ENCODE results near the gene TMEM41B. TPM values are rescaled to one million over a fixed set of nuclear protein-coding genes. Genes with fewer than 3 reads are reported as not detected.

The TMEM41B gene
- total and polyA plus RNA-seq, 2 of the 4 experiments (the other 2 are of a cell fraction), result 20.8 to 21.5 TPM

- Histone ChIP-seq H2BK120ac (ENCODE audit: low read depth, low read length) (no peak overlapping the region), H3K4me1 (ENCODE audit: control insufficient read depth, insufficient read depth, low read length) (no peaks in the 10 kb centered on the region), H2BK20ac (ENCODE audit: low read depth, low read length) (no peak overlapping the region), H4K91ac (ENCODE audit: insufficient read depth, low read depth, low read length) (no peak overlapping the region), H3K18ac (ENCODE audit: low read depth, low read length) (no peak overlapping the region), H3K36me3 (ENCODE audit: control insufficient read depth, insufficient read depth, low read length) (peaks cover 19% of the 10 kb centered on the region), H3K27ac (ENCODE audit: insufficient read depth, low read length) (no peak overlapping the region), H3K9ac (ENCODE audit: low read depth, low read length) (no peak overlapping the region), H3K4me3 (ENCODE audit: insufficient read depth, low read depth, low read length) (no peak overlapping the region), H2AK9ac (replicated peaks; ENCODE audit: low read depth, low read length, poor library complexity) (no peak overlapping the region), H3K79me1 (ENCODE audit: low read depth in 1 of 2, low read length in 2 of 2) (peaks cover 3 to 5% of the 10 kb centered on the region in 2 experiments; a peak in 2 of 4 replicates), H3K9me1 (ENCODE audit: insufficient read depth, low read length) (no peaks in the 10 kb centered on the region), H3K14ac (replicated peaks; ENCODE audit: low read depth, low read length) (no peak overlapping the region), H3K9me3 (ENCODE audit: control insufficient read depth, insufficient read depth, low read length) (no peaks in the 10 kb centered on the region), H2BK5ac (ENCODE audit: low read depth, low read length, poor library complexity, severe bottlenecking) (no peak overlapping the region), H2AFZ (replicated peaks; ENCODE audit: low read length, poor library complexity) (no peak overlapping the region), H2AK5ac (ENCODE audit: low read depth, low read length) (no peak overlapping the region), H3K23ac (ENCODE audit: low read depth, low read length) (no peak overlapping the region), H4K5ac (ENCODE audit: low read depth, low read length) (no peak overlapping the region), H3K4me2 (ENCODE audit: low read depth, low read length) (no peak overlapping the region), H4K20me1 (ENCODE audit: insufficient read depth, low read length) (no peaks in the 10 kb centered on the region), H3K27me3 (ENCODE audit: control insufficient read depth, insufficient read depth, low read length) (no peaks in the 10 kb centered on the region), H4K8ac (ENCODE audit: low read depth in 2 of 2, low read length in 2 of 2) (no peak overlapping the region), H2BK15ac (ENCODE audit: low read depth, low read length) (no peak overlapping the region), H3K4ac (ENCODE audit: low read depth, low read length) (no peak overlapping the region), H3K56ac (ENCODE audit: extremely low read depth, insufficient read depth, low read length) (no peak overlapping the region)
- BruUV-seq (replicated peaks), result no TSS peak
- no peak for DNase-seq
- intact Hi-C loops (cut with micrococcal nuclease) (no loop called here), dilution Hi-C loops (cut with HindIII; ENCODE audit: low sequenced_read_pairs, unreplicated experiment) (no loop called here), in situ Hi-C loops (cut with MboI; ENCODE audit: low sequenced_read_pairs) (no loop called here)
- no peak for ATAC-seq (ENCODE audit: low read depth)
- POLR2A ChIA-PET (ENCODE audit: unreplicated experiment), result no interaction called here
- no CpG with 5 or more reads among the region's 14 CpGs for WGBS, 2 experiments (ENCODE audit: extremely low coverage in 2 of 2, insufficient read length in 1 of 2)
- no peak for TF ChIP-seq BHLHE40 (IDR thresholded peaks at IDR 0.05; ENCODE audit: low read depth, low read length)
- no peak for TF ChIP-seq RFX5 (IDR thresholded peaks at IDR 0.05; ENCODE audit: low read depth, low read length)
- no peak for TF ChIP-seq RAD21 (IDR thresholded peaks at IDR 0.05; ENCODE audit: low read length)
- no peak for TF ChIP-seq NFE2L2 (IDR thresholded peaks at IDR 0.05; ENCODE audit: low read depth, low read length)
- TF ChIP-seq CTCF (conservative IDR thresholded peaks at IDR 0.05; ENCODE audit: low read depth, low read length), result no peak
- TF ChIP-seq ELK1 (IDR thresholded peaks at IDR 0.05; ENCODE audit: borderline replicate concordance, low read depth, low read length), result no peak
- no peak for TF ChIP-seq SMC3 (IDR thresholded peaks at IDR 0.05; ENCODE audit: low read depth, low read length)
- TF ChIP-seq CHD1 (IDR thresholded peaks at IDR 0.05; ENCODE audit: low read depth, low read length), result no peak
- TF ChIP-seq CEBPB (IDR thresholded peaks at IDR 0.05; ENCODE audit: low read depth, low read length), result no peak
- no peak for TF ChIP-seq FOS (IDR thresholded peaks at IDR 0.05; ENCODE audit: low read depth, low read length)
- TF ChIP-seq POLR2A (IDR thresholded peaks at IDR 0.05; ENCODE audit: low read depth, low read length), result no peak
- no peak for TF ChIP-seq RCOR1 (IDR thresholded peaks at IDR 0.05; ENCODE audit: insufficient replicate concordance, low read length)
- TF ChIP-seq MAZ (IDR thresholded peaks at IDR 0.05; ENCODE audit: borderline replicate concordance, low read depth, low read length), result no peak
- CTCF ChIA-PET, result interaction anchor here (1.5 kb wide), 1 partner anchor 16 kb away, joined by 6 read pairs; no protein-coding TSS in a partner anchor
These were observed 28.4 kb downstream of the TMEM41B start for GRCh38 chr11:9285850-9286587.
